ENCODE results near the gene SFMBT2. TPM values are rescaled to one million over a fixed set of nuclear protein-coding genes. Genes with fewer than 3 reads are reported as not detected.

Gene SFMBT2
- total RNA-seq, 1 donor from 2014 or later, result 7.0 TPM

- H3K4me3 Mint-ChIP-seq, result no peak overlapping the region
- H3K9me3 Mint-ChIP-seq, result peaks cover 16% of the 10 kb centered on the region
- H3K4me1 Mint-ChIP-seq, result peaks cover 29% of the 10 kb centered on the region
- DNase-seq (ENCODE audit: low read depth, low spot score), result no peak
- H3K27me3 Mint-ChIP-seq (ENCODE audit: low read depth), result no peaks in the 10 kb centered on the region
- no peak for TF ChIP-seq CTCF (conservative IDR thresholded peaks at IDR 0.05)
- H3K36me3 Mint-ChIP-seq (ENCODE audit: low read depth), result peaks cover 6% of the 10 kb centered on the region
- no peak overlapping the region for H3K27ac Mint-ChIP-seq (ENCODE audit: unreplicated experiment)
These were observed 280.5 kb downstream of the SFMBT2 start for GRCh38 chr10:7130191-7130911.

GRCh38 chr10:7123774-7124173, 287.1 kb downstream of the SFMBT2 start:
- TF ChIP-seq CTCF (conservative IDR thresholded peaks at IDR 0.05), result no peak
- Mint-ChIP-seq H3K36me3 (ENCODE audit: low read depth) (no peaks in the 10 kb centered on the region), H3K27ac (ENCODE audit: unreplicated experiment) (no peak overlapping the region), H3K27me3 (ENCODE audit: low read depth) (no peaks in the 10 kb centered on the region), H3K4me1 (peaks cover 9% of the 10 kb centered on the region), H3K9me3 (peaks cover 10% of the 10 kb centered on the region), H3K4me3 (no peak overlapping the region)
- DNase-seq (ENCODE audit: low read depth, low spot score), result no peak

GRCh38 chr10:7122561-7122960, 288.3 kb downstream of the SFMBT2 start:
- peaks cover 13% of the 10 kb centered on the region for H3K4me1 Mint-ChIP-seq
- no peak for TF ChIP-seq CTCF (conservative IDR thresholded peaks at IDR 0.05)
- H3K27me3 Mint-ChIP-seq (ENCODE audit: low read depth), result no peaks in the 10 kb centered on the region
- no peak for DNase-seq (ENCODE audit: low read depth, low spot score)
- no peak overlapping the region for H3K27ac Mint-ChIP-seq (ENCODE audit: unreplicated experiment)
- H3K9me3 Mint-ChIP-seq, result peaks cover 9% of the 10 kb centered on the region
- H3K36me3 Mint-ChIP-seq (ENCODE audit: low read depth), result no peaks in the 10 kb centered on the region
- H3K4me3 Mint-ChIP-seq, result no peak overlapping the region

GRCh38 chr10:7121154-7121797, 289.6 kb downstream of the SFMBT2 start:
- no peak overlapping the region for H3K4me3 Mint-ChIP-seq
- H3K27me3 Mint-ChIP-seq (ENCODE audit: low read depth), result no peaks in the 10 kb centered on the region
- peak; percentile 68 for DNase-seq (ENCODE audit: low read depth, low spot score)
- H3K27ac Mint-ChIP-seq (ENCODE audit: unreplicated experiment), result no peak overlapping the region
- TF ChIP-seq CTCF (conservative IDR thresholded peaks at IDR 0.05), result peak; percentile 71
- H3K9me3 Mint-ChIP-seq, result peaks cover 6% of the 10 kb centered on the region
- no peaks in the 10 kb centered on the region for H3K36me3 Mint-ChIP-seq (ENCODE audit: low read depth)
- H3K4me1 Mint-ChIP-seq, result peaks cover 9% of the 10 kb centered on the region

GRCh38 chr10:7119325-7120015, 291.4 kb downstream of the SFMBT2 start:
- Mint-ChIP-seq H3K27ac (ENCODE audit: unreplicated experiment) (no peak overlapping the region), H3K36me3 (ENCODE audit: low read depth) (no peaks in the 10 kb centered on the region), H3K9me3 (peaks cover 6% of the 10 kb centered on the region), H3K4me1 (peaks cover 9% of the 10 kb centered on the region), H3K27me3 (ENCODE audit: low read depth) (no peaks in the 10 kb centered on the region), H3K4me3 (no peak overlapping the region)
- no peak for TF ChIP-seq CTCF (conservative IDR thresholded peaks at IDR 0.05)
- no peak for DNase-seq (ENCODE audit: low read depth, low spot score)
